ENCODE measurements around the gene ARHGAP29. TPM values are rescaled to one million over a fixed set of nuclear protein-coding genes. Genes with fewer than 3 reads are reported as not detected.

ARHGAP29 gene
- total and polyA plus RNA-seq, 2 of the 8 experiments (the other 6 are each of a cell fraction or from before 2014, with no cell fraction given) = 0.57 to 3.2 TPM

DNA sequence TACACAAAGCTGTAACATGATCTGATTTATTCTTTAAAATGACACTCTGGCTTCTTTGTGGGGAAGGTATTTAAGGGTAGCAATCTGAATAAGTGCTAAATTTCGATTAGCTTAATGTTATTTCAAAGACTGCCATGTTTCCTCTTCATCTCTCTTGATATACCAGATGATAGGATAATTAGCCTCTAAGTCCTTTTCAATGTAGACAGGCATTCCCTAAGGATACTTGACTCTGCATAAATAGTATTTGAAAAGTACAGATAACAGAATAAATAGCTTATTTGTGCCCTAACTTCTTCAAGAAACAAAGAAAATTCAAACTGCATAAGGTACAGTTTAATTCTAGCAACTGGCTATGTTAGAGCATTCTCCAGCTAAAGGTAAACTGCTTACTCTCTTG, 46.2 kb downstream of the ARHGAP29 start:
- FAIRE-seq (no peak), DNase-seq (ENCODE audit: low read depth in 1 of 2, low spot score in 2 of 2) (no peak)
- H3K18ac ChIP-seq (ENCODE audit: extremely low read depth, low read length) = no peak overlapping the region
- H4K20me1 ChIP-seq (replicated peaks in 1 of 2; ENCODE audit: control insufficient read depth in 1 of 2, insufficient read depth in 2 of 2, low read length in 2 of 2) = no peaks in the 10 kb centered on the region
- H3K4me3 ChIP-seq (ENCODE audit: extremely low read depth in 1 of 4, insufficient read depth in 2 of 4, low read depth in 3 of 4, low read length in 4 of 4) = no peak overlapping the region
- no peak overlapping the region for H3K27ac ChIP-seq (ENCODE audit: low read depth, low read length)
- H2BK12ac ChIP-seq (ENCODE audit: low read depth, low read length) = no peak overlapping the region
- no peak overlapping the region for H3K9ac ChIP-seq (replicated peaks in 1 of 4; ENCODE audit: extremely low read depth in 1 of 4, low read depth in 3 of 4, low read length in 3 of 4)
- no peak overlapping the region for H4K8ac ChIP-seq (ENCODE audit: extremely low read depth, insufficient read depth, low read length)
- H3K14ac ChIP-seq (ENCODE audit: insufficient read length) = no peak overlapping the region
- no peak overlapping the region for H3K56ac ChIP-seq (replicated peaks; ENCODE audit: insufficient read length, low read depth, low read length)
- WGBS, 2 experiments (ENCODE audit: extremely low coverage in 1 of 2, insufficient coverage in 1 of 2, insufficient read length in 1 of 2, insufficient replicate concordance in 2 of 2, low coverage in 1 of 2, low lambda C conversion rate in 2 of 2, missing lambda C conversion rate in 1 of 2) = 74% methylated on average over 1 of the region's 1 CpG; no CpG with 5 or more reads in 1 of the 2 experiments
- H2AFZ ChIP-seq (ENCODE audit: low read length) = no peak overlapping the region
- no peak overlapping the region for H2BK120ac ChIP-seq (replicated peaks; ENCODE audit: low read depth, low read length)
- H4K5ac ChIP-seq (ENCODE audit: insufficient read length, low read depth, low read length) = no peak overlapping the region
- H3K23ac ChIP-seq (ENCODE audit: insufficient read length) = no peak overlapping the region
- ChIA-PET CTCF (ENCODE audit: partially characterized antibody) (interaction anchor here (0.6 to 3.6 kb wide), 5 partner anchors 8 to 144 kb away, joined by 3 to 25 read pairs (median 4); no protein-coding TSS in a partner anchor), POLR2A (ENCODE audit: partially characterized antibody) (interaction anchor here (1.0 kb wide), 1 partner anchor 8 kb away, joined by 3 read pairs; no protein-coding TSS in a partner anchor)
- H3K4ac ChIP-seq (replicated peaks; ENCODE audit: insufficient read length, low read depth, low read length) = no peak overlapping the region
- H3K36me3 ChIP-seq (ENCODE audit: control insufficient read depth in 2 of 4, insufficient read depth in 4 of 4, low read length in 3 of 4) = no peaks in the 10 kb centered on the region
- H2BK5ac ChIP-seq (ENCODE audit: low read depth, low read length) = no peak overlapping the region
- H2AK5ac ChIP-seq (ENCODE audit: low read depth, low read length) = no peak overlapping the region
- H3K79me2 ChIP-seq (ENCODE audit: control insufficient read depth in 1 of 2, insufficient read depth in 2 of 2, low read length in 2 of 2) = no peaks in the 10 kb centered on the region
- no peaks in the 10 kb centered on the region for H3K23me2 ChIP-seq (ENCODE audit: low read depth, low read length)
- H3K27me3 ChIP-seq (replicated peaks in 1 of 4; ENCODE audit: control insufficient read depth in 3 of 4, extremely low read depth in 1 of 4, insufficient read depth in 3 of 4, low read length in 3 of 4) = no peaks in the 10 kb centered on the region; a peak in 1 of 7 replicates
- no peaks in the 10 kb centered on the region for H3K9me3 ChIP-seq (ENCODE audit: insufficient read depth in 2 of 2, low read depth in 1 of 2, low read length in 1 of 2)
- no peak overlapping the region for H3K4me2 ChIP-seq (ENCODE audit: insufficient read depth in 1 of 2, low read depth in 2 of 2, low read length in 2 of 2)
- H3K79me1 ChIP-seq (ENCODE audit: low read depth, low read length) = no peaks in the 10 kb centered on the region
- H4K91ac ChIP-seq (replicated peaks; ENCODE audit: insufficient read length, low read length) = no peak overlapping the region
- H2BK20ac ChIP-seq (ENCODE audit: low read length) = no peak overlapping the region
- H2BK15ac ChIP-seq (ENCODE audit: low read length) = no peak overlapping the region
- no peaks in the 10 kb centered on the region for H3K4me1 ChIP-seq (replicated peaks in 1 of 4; ENCODE audit: control insufficient read depth in 3 of 4, insufficient read depth in 4 of 4, low read length in 3 of 4)
- TF ChIP-seq GTF2F1 (IDR thresholded peaks at IDR 0.05; ENCODE audit: borderline replicate concordance, low read depth, low read length) (no peak), CREB1 (IDR thresholded peaks at IDR 0.05) (no peak), YY1 (IDR thresholded peaks at IDR 0.05; ENCODE audit: low read depth, low read length) (no peak), BACH1 (IDR thresholded peaks at IDR 0.05; ENCODE audit: low read length) (no peak), HDAC2 (IDR thresholded peaks at IDR 0.05; ENCODE audit: borderline replicate concordance in 1 of 2, low read depth in 2 of 2, low read length in 2 of 2) (no peak), BCL11A (IDR thresholded peaks at IDR 0.05; ENCODE audit: low read depth in 2 of 2, low read length in 2 of 2) (no peak)
